HG03469 (cell line): ENCODE results near the gene THAP7.
"Not testable (repeated sequence)": the region's sequence is repeated elsewhere in the genome, so short reads cannot be mapped to it uniquely, and the experiment has no call there.

Experiments used
- ATAC-seq: cut with Tn5 transposase; IDR thresholded peaks from one replicate; pipeline ENCODE4 v1.9.1; 2021; ENCODE audit warnings: mild to moderate bottlenecking, moderate library complexity, moderate number of reproducible peaks; ENCODE audit not compliant: unreplicated experiment

THAP7 gene

DNA sequence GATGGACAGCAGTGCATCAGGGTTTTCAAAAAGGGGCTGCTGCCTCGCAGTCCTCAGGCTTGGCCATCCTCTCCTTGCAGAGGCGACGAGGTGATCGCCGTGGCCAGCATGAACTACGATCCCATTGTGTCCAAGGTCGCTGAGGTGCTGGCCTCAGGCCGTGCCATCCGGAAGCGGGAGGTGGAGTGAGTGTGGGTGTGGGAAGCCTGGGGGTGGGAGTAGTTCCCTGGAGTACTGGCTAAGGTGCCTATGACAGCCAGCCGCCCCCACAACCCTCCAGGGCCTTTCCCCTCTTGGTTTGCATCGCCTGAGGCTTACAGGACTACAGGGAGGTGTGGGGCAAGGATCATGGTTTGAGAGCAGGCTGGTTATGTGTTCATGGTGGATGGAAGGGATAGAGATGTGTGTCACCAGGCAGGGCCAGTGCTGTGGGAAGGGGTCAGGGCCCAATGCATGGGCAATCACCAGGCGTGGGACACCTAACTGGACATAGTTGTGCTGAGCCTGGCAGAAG is 21.9 kb downstream of the THAP7 start:
- no peak for ATAC-seq

DNA sequence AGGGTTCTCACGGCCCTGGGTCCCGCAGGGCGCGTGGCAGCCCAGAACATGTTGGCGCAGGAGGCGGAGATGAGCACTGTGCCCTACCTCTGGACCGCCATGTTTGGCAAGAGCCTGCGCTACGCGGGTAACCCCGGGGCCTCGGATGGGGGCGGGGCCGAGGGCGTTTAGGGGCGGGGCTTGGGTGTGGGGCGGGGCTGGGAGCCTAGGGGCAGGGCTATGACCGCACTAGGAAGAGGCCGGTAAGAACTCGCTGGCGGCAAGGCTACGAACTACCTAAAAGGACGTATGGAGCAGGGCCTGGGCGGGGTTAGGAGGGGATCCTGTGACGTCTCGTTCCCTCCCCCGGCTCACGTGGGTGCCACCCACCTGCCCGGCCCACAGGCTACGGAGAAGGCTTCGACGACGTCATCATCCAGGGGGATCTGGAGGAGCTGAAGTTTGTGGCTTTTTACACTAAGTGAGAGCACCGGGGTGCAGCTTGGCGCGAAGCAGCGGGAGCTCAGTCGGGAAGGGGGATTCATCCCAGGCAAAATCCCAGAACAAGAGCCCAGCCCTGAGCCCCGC is 22.6 kb downstream of the THAP7 start:
- no peak for ATAC-seq

DNA sequence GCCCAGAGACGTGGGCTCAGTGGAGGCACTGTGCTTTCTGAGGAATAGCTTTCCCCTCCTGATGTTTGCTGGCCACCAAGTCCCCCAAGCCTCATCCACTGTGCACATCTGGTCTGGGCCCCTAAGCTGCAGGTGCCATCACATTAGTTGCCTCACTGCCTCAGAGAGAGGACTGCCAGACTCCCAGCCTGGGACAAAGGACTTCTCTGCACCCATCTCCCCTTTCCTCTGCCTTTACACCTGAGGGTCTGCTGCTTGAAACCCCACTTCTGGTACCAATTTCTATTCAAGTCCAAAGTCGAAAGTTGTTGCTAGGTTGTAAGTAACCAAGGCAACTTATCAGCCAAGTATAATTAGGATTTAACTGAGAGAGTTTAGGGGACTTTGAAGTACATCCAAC is 23.5 kb downstream of the THAP7 start:
- no peak for ATAC-seq

DNA sequence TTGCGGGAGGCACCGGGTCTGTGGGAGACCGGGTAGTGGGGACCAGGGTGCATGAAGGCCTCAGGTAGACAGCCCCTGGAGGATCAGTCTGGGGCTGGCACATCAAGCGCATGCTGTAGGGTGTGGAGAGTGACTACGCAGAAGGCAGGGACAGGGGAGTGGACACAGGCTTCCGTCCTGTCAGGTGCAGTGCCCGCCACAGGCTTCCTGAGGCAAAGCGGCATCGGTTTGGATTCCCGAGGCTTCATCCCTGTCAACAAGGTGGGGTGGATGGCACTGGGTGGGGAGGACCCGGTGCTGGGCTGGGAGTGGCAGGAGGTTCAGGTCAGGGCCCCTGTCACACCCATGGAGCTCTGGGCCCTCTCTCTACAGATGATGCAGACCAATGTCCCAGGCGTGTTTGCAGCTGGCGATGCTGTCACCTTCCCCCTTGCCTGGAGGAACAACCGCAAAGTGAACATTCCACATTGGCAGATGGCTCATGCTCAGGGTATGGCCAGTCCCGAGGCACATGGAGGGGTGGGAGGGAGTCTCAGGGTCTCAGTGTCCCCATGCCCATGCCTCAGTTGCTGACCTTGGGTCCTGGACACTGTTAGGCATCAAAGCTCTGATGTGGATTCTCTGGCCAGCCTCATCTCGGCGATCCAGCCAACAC is 24.3 kb downstream of the THAP7 start:
- no peak for ATAC-seq

DNA sequence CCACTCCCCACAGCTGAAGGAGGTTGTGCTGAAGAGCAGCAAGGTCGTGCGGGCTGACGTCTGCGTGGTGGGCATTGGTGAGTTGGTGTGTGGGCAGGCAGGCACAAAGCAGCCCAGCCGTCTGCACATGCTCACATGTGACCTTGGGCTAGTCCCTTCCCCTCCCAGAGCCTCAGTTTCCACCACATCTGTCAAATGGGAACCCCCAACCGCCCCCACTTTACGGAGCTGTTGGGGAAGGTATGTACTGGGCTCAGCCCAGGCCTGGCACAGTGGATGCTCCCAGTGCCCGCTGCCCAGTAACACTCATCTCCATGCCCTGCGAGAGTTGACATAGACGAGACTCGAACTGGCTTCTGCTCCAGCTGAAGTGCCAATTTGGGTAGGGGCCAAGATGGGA is 24.9 kb downstream of the THAP7 start:
- no peak for ATAC-seq

DNA sequence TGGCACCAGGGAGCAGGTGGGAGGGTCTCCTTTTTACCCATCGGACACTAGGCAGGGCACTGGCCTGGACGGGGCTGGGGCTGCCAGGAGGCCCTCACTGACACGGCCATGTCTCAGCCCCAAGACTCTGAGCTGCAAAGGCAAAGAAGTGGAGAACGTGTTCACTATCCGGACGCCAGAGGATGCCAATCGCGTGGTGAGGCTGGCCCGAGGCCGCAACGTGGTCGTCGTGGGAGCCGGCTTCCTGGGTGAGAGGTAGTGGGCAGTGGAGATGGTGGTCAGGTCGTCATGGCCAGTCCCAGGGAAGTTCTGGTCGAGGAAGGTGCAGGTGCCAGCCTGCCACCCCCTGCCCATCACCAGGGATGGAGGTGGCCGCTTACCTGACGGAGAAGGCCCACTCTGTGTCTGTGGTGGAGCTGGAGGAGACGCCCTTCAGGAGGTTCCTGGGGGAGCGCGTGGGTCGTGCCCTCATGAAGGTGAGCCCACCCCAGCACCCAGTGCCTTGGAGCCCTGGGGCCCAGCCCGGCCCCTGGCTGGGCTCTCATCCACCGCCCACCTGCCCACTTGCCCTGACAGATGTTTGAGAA is 25.5 kb downstream of the THAP7 start:
- no peak for ATAC-seq

GRCh38 chr22:20975541-20976290 is 26.2 kb downstream of the THAP7 start:
- no peak for ATAC-seq

- no peak for ATAC-seq
Measured at GRCh38 chr22:20974336-20974955, 27.5 kb downstream of the THAP7 start.

GRCh38 chr22:20973634-20974286 is 28.2 kb downstream of the THAP7 start:
- ATAC-seq, result no peak

- ATAC-seq, result no peak
Measured at GRCh38 chr22:20972933-20973577, 28.9 kb downstream of the THAP7 start.

GRCh38 chr22:20972014-20972694 is 29.8 kb downstream of the THAP7 start:
- ATAC-seq, result not testable (repeated sequence)

DNA sequence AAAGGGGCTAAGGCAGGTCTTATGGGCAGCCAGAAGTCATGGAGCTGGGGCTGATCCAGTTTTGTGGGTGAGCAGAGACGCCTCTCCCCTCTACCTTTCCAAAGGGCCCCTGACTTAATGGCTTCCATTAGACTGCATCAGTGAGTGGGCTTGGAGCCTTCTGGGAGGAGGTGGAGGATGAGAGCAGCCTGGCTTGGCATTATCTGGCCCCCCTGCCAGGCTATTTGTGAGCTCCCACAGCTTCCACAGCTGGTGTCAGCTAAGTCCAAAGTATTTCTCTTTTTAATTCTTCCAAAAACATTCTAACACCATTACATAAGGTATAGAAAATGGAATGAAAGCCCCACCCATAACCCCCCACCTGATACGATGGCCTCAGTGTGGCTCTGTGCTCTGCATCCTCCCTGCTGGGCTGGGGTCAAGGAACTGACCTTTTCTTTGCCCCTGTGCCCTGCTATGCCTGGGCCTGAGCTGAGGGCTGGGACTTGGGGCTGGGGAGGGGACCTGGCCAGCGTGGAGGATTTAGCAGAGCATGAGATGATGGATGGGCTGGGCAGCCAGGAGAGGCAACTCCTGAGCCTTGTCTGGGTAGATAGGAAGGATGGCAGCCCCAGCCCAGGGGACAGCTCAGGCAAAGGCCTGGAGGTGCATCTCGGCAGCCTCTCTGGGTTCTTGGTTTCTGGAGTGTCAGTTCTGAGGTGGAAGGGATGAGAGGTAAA is 30.8 kb downstream of the THAP7 start:
- no peak for ATAC-seq

- ATAC-seq, result no peak
Measured at GRCh38 chr22:20968281-20968977, 33.5 kb downstream of the THAP7 start.

GRCh38 chr22:20967697-20968211 is 34.2 kb downstream of the THAP7 start:
- no peak for ATAC-seq

- no peak for ATAC-seq
Measured at GRCh38 chr22:20966883-20967696, 34.8 kb downstream of the THAP7 start, which contains the start of gene AIFM3. Gene AIFM3 (plus strand): TSS chr22:20967255. CDS start chr22:20967945, 690 bp downstream.

DNA sequence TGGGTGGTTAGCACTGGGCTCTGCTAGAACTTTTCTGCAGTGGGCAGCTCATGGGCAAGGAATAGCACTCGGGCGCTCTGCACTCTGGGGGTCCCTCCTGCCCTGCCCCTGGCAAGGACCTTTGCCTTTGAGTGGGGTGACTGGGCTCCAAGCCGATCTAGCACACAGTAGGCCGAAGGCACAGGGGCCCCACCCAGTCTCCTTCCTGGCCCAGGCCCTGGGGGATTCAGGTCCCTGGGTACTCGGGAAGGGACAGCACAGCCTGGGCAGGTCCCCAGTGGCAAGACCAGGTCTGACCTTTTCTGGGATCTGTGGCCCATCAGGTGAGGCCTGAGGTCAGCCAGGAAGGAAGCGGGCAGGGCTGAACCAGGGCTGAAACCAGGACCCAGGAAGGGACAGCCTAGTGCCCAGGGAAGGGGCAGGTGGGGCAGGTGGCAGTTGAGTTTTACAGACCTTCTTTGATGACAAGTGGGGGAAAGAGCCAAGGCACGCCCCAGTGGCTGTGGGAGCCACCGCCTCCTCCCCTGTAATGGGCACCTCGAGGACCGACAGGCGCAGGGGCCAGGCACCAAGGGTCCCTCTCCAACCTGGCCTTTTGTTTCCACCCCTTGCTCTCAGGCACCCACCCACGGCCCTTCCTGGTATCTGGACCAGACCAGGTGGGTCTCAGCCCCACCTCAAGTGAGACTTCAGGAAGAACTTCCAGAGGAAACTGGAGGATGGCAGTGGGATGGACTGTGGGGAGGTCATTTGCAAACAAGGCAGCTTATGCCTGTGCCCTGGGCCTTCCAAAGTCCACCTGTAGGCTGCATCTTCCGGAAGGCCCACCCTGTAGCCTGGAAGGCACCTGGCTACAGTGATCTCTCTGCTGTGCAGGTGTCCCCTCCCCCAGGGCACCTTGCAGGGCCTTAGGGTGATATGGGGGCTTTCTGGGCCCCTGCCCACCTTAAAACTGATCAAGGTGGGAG is 35.7 kb downstream of the THAP7 start:
- ATAC-seq, result no peak
